Measurements from ENCODE around the gene IARS1. TPM values are rescaled to one million over a fixed set of nuclear protein-coding genes. Genes with fewer than 3 reads are reported as not detected.

IARS1 gene
- total RNA-seq, 1 experiment from 2014 or later, result 401 TPM

DNA sequence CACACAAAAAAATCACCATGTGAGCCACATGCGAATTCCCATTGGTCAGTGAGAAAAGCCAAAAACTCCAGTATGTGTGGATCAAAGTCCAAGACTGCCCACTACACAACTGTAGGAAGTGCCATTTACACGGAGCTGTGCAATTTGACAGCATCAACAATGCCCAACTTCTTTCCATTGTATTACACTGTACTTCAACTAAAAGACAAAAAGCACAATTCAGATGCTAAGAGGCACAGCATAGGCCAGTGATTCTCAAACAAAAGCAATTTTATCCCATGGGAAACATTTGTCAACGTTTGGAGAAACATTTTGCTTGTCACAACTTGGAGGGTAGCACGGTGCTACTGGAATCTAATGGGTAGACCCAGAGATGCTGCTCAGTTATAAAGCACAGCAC is 39.8 kb downstream of the IARS1 start:
- no peak overlapping the region for H3K27ac ChIP-seq (ENCODE audit: low read length)
- no peak for DNase-seq
- no peak overlapping the region for H3K9ac ChIP-seq (ENCODE audit: low read length)
- no peaks in the 10 kb centered on the region for H3K9me2 ChIP-seq (replicated peaks; ENCODE audit: insufficient read depth, low read length)
- no peak overlapping the region for H3K4me2 ChIP-seq (ENCODE audit: low read depth, low read length, poor library complexity, severe bottlenecking)
- no peaks in the 10 kb centered on the region for H3K4me1 ChIP-seq (ENCODE audit: low read length)
- 0 out of 2 replicates have a peak, but pooled peaks cover 6% of the 10 kb centered on the region for H4K20me1 ChIP-seq (ENCODE audit: insufficient read depth, low read depth, low read length)
- no peak overlapping the region for H3K4me3 ChIP-seq (ENCODE audit: low read length)
- H3K27me3 ChIP-seq (ENCODE audit: low read length), result no peaks in the 10 kb centered on the region
- no peak overlapping the region for H2AFZ ChIP-seq (ENCODE audit: low read length)
- H3K9me3 ChIP-seq (ENCODE audit: low read length), result no peaks in the 10 kb centered on the region
- 0 out of 2 replicates have a peak, but pooled peaks cover 4% of the 10 kb centered on the region for H3K79me2 ChIP-seq (ENCODE audit: low read length)
- H3K36me3 ChIP-seq (ENCODE audit: insufficient read depth, low read length), result peaks cover 81% of the 10 kb centered on the region

DNA sequence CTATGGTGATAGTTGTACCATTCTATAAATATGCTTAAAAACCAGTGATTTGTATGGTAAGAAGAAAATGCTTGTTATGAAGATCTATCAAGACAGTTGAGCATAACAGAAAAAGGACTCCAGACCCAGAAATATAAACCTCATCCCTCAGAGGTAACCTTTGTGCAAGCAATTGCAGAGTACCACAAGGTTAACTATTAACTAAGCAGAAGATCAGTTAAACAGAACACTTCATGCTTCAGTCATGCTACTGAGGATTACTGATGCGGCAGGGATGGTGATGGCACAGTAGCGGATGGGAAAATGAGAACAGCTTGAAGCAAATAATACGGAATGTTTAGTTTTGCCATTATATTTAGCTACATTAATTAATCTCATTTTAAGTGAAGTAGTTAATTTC is 45.5 kb downstream of the IARS1 start:
- Histone ChIP-seq H3K36me3 (ENCODE audit: insufficient read depth, low read length) (peaks cover 83% of the 10 kb centered on the region), H3K4me3 (ENCODE audit: low read length) (no peak overlapping the region), H3K9ac (ENCODE audit: low read length) (no peak overlapping the region), H3K9me2 (replicated peaks; ENCODE audit: insufficient read depth, low read length) (no peaks in the 10 kb centered on the region), H3K27me3 (ENCODE audit: low read length) (no peaks in the 10 kb centered on the region), H3K4me1 (ENCODE audit: low read length) (no peaks in the 10 kb centered on the region), H3K4me2 (ENCODE audit: low read depth, low read length, poor library complexity, severe bottlenecking) (no peak overlapping the region), H3K27ac (ENCODE audit: low read length) (no peak overlapping the region), H3K79me2 (ENCODE audit: low read length) (peaks cover 8% of the 10 kb centered on the region; the same call in 1 of the 2 replicates), H2AFZ (ENCODE audit: low read length) (no peak overlapping the region), H3K9me3 (ENCODE audit: low read length) (no peaks in the 10 kb centered on the region), H4K20me1 (ENCODE audit: insufficient read depth, low read depth, low read length) (no peaks in the 10 kb centered on the region)
- no peak for DNase-seq

DNA sequence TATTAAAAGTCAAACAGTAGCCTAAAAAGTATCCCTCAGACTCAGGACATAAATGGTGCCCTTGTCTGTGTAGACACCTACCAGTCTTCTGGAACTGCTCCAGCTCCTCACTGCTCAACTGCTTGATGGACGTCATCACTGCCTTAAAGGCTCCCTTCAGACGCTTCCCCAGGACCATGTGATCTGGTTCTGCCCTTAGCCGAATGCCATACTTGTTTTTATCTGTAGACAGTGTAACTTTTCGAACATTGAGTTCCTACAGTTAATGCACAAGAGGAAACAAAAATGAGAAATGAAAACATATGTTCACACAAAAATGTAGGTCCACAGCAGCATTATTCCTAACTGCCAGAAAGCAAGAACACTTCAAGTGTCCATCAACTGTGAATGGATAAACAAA is 46.2 kb downstream of the IARS1 start:
- no peak overlapping the region for H3K4me2 ChIP-seq (ENCODE audit: low read depth, low read length, poor library complexity, severe bottlenecking)
- peaks cover 8% of the 10 kb centered on the region; the same call in 1 of the 2 replicates for H3K79me2 ChIP-seq (ENCODE audit: low read length)
- H4K20me1 ChIP-seq (ENCODE audit: insufficient read depth, low read depth, low read length), result no peaks in the 10 kb centered on the region

DNA sequence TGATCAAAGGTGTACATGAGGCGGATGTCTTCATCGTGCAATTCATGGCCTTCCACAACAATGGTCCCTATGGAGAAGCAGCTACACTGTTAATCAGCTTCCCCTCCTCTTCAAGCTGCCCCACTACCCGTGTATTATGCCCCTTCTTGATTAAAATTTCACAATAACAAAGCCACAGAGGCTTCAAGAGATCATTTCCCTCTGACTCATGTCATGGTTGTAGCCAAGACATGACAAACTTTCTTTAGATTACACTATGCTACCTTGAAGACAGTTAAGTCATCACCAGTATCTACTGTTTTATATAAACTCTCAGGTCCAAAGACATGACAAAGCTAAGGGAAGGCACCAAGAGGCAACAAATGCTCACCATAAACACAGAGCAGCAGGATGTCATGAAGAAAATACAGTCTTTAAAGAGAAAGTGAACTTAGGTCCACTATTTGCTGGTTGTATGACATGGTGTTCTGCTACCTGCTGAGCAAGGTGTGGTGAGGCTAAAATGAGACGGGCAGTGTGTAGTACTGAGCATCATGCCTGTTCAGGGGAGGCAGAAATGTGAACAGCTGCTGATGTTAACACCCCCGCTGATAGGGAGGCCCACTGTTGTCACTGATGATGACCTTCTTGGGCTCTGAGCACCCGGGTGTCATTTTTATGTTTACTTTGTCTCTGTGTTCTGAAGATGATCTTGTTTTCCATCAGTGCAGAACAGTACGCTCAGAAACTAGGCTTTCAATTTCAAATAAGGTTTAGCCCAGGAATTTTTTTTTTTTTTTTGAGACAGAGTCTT is 48.3 kb downstream of the IARS1 start:
- H4K20me1 ChIP-seq (ENCODE audit: insufficient read depth, low read depth, low read length), result no peaks in the 10 kb centered on the region

More for the DNA sequence above, 46.2 kb downstream of the IARS1 start:
- Histone ChIP-seq H3K9me3 (ENCODE audit: low read length) (no peaks in the 10 kb centered on the region), H3K27ac (ENCODE audit: low read length) (no peak overlapping the region), H3K9me2 (replicated peaks; ENCODE audit: insufficient read depth, low read length) (no peaks in the 10 kb centered on the region), H3K4me1 (ENCODE audit: low read length) (no peaks in the 10 kb centered on the region), H3K9ac (ENCODE audit: low read length) (no peak overlapping the region), H2AFZ (ENCODE audit: low read length) (no peak overlapping the region), H3K27me3 (ENCODE audit: low read length) (no peaks in the 10 kb centered on the region), H3K4me3 (ENCODE audit: low read length) (no peak overlapping the region), H3K36me3 (ENCODE audit: insufficient read depth, low read length) (peaks cover 87% of the 10 kb centered on the region)
- DNase-seq, result no peak

More for the DNA sequence above, 48.3 kb downstream of the IARS1 start:
- H3K4me1 ChIP-seq (ENCODE audit: low read length), result no peaks in the 10 kb centered on the region
- H3K79me2 ChIP-seq (ENCODE audit: low read length), result peaks cover 8% of the 10 kb centered on the region; the same call in 1 of the 2 replicates
- no peak overlapping the region for H2AFZ ChIP-seq (ENCODE audit: low read length)
- H3K27ac ChIP-seq (ENCODE audit: low read length), result no peak overlapping the region
- no peak overlapping the region for H3K4me3 ChIP-seq (ENCODE audit: low read length)
- H3K27me3 ChIP-seq (ENCODE audit: low read length), result no peaks in the 10 kb centered on the region
- H3K4me2 ChIP-seq (ENCODE audit: low read depth, low read length, poor library complexity, severe bottlenecking), result no peak overlapping the region
- no peaks in the 10 kb centered on the region for H3K9me2 ChIP-seq (replicated peaks; ENCODE audit: insufficient read depth, low read length)
- H3K9me3 ChIP-seq (ENCODE audit: low read length), result no peaks in the 10 kb centered on the region
- no peak for DNase-seq
- H3K36me3 ChIP-seq (ENCODE audit: insufficient read depth, low read length), result peaks cover 90% of the 10 kb centered on the region
- no peak overlapping the region for H3K9ac ChIP-seq (ENCODE audit: low read length)

Small RNA genes within 50 kb of the gene (small RNA-seq; reads per million reads assigned to genes)
- gene MIR3651, result not detected
- gene SNORA84, result 3.4 reads per million, percentile 70 among the genes with 10 or more reads in this experiment

Other genes starting within 250 kb of the IARS1 start
- gene SPTLC1, start 178.3 kb downstream of the IARS1 start, total RNA-seq (2014; rRNA removed; shearing (Covaris generic); ENCODE audit: low replicate concordance), result 46.1 and 47.3 TPM in 2 replicates
- gene NOL8, start 31.7 kb upstream of the IARS1 start, total RNA-seq (2014; rRNA removed; shearing (Covaris generic); ENCODE audit: low replicate concordance), result 47.2 and 53.4 TPM in 2 replicates
- 11.0 and 12.6 TPM in 2 replicates for gene CENPP, start 32.3 kb upstream of the IARS1 start, total RNA-seq (2014; rRNA removed; shearing (Covaris generic); ENCODE audit: low replicate concordance)
- 3.3 and 16.4 TPM in 2 replicates for gene OGN, start 110.9 kb upstream of the IARS1 start, total RNA-seq (2014; rRNA removed; shearing (Covaris generic); ENCODE audit: low replicate concordance)
- not detected in 2 replicates for gene OMD, start 130.8 kb upstream of the IARS1 start, total RNA-seq (2014; rRNA removed; shearing (Covaris generic); ENCODE audit: low replicate concordance)
- not detected in 2 replicates for gene ASPN, start 188.8 kb upstream of the IARS1 start, total RNA-seq (2014; rRNA removed; shearing (Covaris generic); ENCODE audit: low replicate concordance)
- gene ECM2, start 242.3 kb upstream of the IARS1 start, total RNA-seq (2014; rRNA removed; shearing (Covaris generic); ENCODE audit: low replicate concordance), result 0.11 TPM in 1 of 2 replicates, not detected in the other